GM21737 (cell line): ENCODE results near the gene PF4V1.
"Not testable (repeated sequence)": the region's sequence is repeated elsewhere in the genome, so short reads cannot be mapped to it uniquely, and the experiment has no call there.

Experiments used
- ATAC-seq: cut with Tn5 transposase; IDR thresholded peaks from one replicate; pipeline ENCODE4 v1.9.1; 2021; ENCODE audit warnings: mild to moderate bottlenecking, moderate library complexity; ENCODE audit not compliant: unreplicated experiment

The PF4V1 gene

GRCh38 chr4:73869130-73870055, 16.3 kb downstream of the PF4V1 start, which contains the start of gene CXCL1:
Gene CXCL1 (plus strand): TSS chr4:73869393. CDS start chr4:73869471, 78 bp downstream.
- ATAC-seq, result no peak

GRCh38 chr4:73870260-73870659, 17.2 kb downstream of the PF4V1 start:
- no peak for ATAC-seq

- ATAC-seq, result no peak
Observed at GRCh38 chr4:73870768-73871167, 17.7 kb downstream of the PF4V1 start.

GRCh38 chr4:73871511-73872310, 18.6 kb downstream of the PF4V1 start:
- ATAC-seq, result no peak

- ATAC-seq, result no peak
Observed at GRCh38 chr4:73872316-73873108, 19.4 kb downstream of the PF4V1 start.

GRCh38 chr4:73874386-73874785, 21.3 kb downstream of the PF4V1 start:
- no peak for ATAC-seq

- ATAC-seq, result no peak
Observed at GRCh38 chr4:73875401-73875800, 22.3 kb downstream of the PF4V1 start.

- ATAC-seq, result no peak
Observed at GRCh38 chr4:73883306-73883705, 30.2 kb downstream of the PF4V1 start.

GRCh38 chr4:73885574-73886267, 32.6 kb downstream of the PF4V1 start:
- ATAC-seq, result no peak

- ATAC-seq, result no peak
Observed at GRCh38 chr4:73891326-73891725, 38.2 kb downstream of the PF4V1 start.

- no peak for ATAC-seq
Observed at GRCh38 chr4:73891739-73892405, 38.8 kb downstream of the PF4V1 start.

- ATAC-seq, result no peak
Observed at GRCh38 chr4:73892966-73893365, 39.9 kb downstream of the PF4V1 start.

GRCh38 chr4:73894001-73894400, 40.9 kb downstream of the PF4V1 start:
- no peak for ATAC-seq

GRCh38 chr4:73895201-73896175, 42.4 kb downstream of the PF4V1 start:
- no peak for ATAC-seq

GRCh38 chr4:73896416-73896815, 43.3 kb downstream of the PF4V1 start:
- ATAC-seq, result no peak

GRCh38 chr4:73897380-73898136, 44.5 kb downstream of the PF4V1 start:
- ATAC-seq, result no peak

GRCh38 chr4:73899338-73899737, 46.2 kb downstream of the PF4V1 start:
- not testable (repeated sequence) for ATAC-seq

GRCh38 chr4:73901031-73901430, 47.9 kb downstream of the PF4V1 start:
- ATAC-seq, result no peak
